A549 (cell line): ENCODE measurements around the gene SNRPB2. TPM values are rescaled to one million over a fixed set of nuclear protein-coding genes. Genes with fewer than 3 reads are reported as not detected.

Experiments
- ATAC-seq, 2 experiments: fragments of 200-7000 bp in 1 of 2; fragments of >200 bp in 1 of 2; cut with Nextera tagmentation in 1 of 2; cut with Tn5 transposase in 1 of 2; 3 replicates each; pipeline versions ENCODE4 v1.8.0 to v1.9.1; 2018 to 2020; ENCODE audit warnings: mild to moderate bottlenecking in 1 of 2, moderate library complexity in 1 of 2
- CTCF ChIA-PET: fragments of 300-600 bp; sonication (Branson Sonifier 250); formaldehyde crosslinking; extraction: SDS; loops from one replicate; lab custom pipeline; 2021; ENCODE audit warnings: antibody characterized with exemption, inconsistent platforms; lab: Yijun Ruan, JAX
- POLR2A ChIA-PET: fragments of 350-600 bp; formaldehyde crosslinking; extraction: SDS; loops from one replicate; lab custom pipeline; 2021; ENCODE audit warnings: antibody characterized with exemption, inconsistent platforms; lab: Yijun Ruan, JAX
- DNase-seq, 2 experiments: peaks; one replicate each; pipeline versions ENCODE4 v3.0.0 to v3.0.0-alpha.2; 2011 to 2016; ENCODE audit warnings: low read depth in 1 of 2, low spot score in 1 of 2
- FAIRE-seq: peaks from 2 replicates; lab custom pipeline; 2011; peaks lifted over from hg19 to GRCh38; lab: Jason Lieb, UNC
- H3K27ac ChIP-seq, 2 experiments: fragments of >200 bp; sonication (Bioruptor Twin); formaldehyde crosslinking; 3 replicates each; pipeline ENCODE4 v1.5.1; 2016 to 2017
- H3K4me1 ChIP-seq: fragments of >200 bp; sonication (Bioruptor Twin); formaldehyde crosslinking; 3 replicates; pipeline ENCODE4 v1.6.1; 2016
- H3K4me2 ChIP-seq: fragments of >200 bp; sonication (Bioruptor Twin); formaldehyde crosslinking; 3 replicates; pipeline ENCODE4 v1.6.1; 2016
- H3K4me3 ChIP-seq: fragments of >200 bp; sonication (Bioruptor Twin); formaldehyde crosslinking; 3 replicates; pipeline ENCODE4 v1.5.1; 2016
- H3K9me3 ChIP-seq: fragments of >200 bp; sonication (Bioruptor Twin); formaldehyde crosslinking; 3 replicates; pipeline ENCODE4 v1.6.1; 2016
- CBX2 ChIP-seq: fragments of 200-600 bp; sonication (generic); IDR thresholded peaks from 2 replicates; pipeline ENCODE4 v1.6.1; 2016; ENCODE audit warnings: low read depth, mild to moderate bottlenecking, borderline replicate concordance
- CBX8 ChIP-seq: fragments of 200-600 bp; sonication (generic); IDR thresholded peaks from 2 replicates; pipeline ENCODE4 v1.6.1; 2016
- CEBPB ChIP-seq, 2 experiments: fragments of >200 bp in 1 of 2; sonication (Bioruptor Twin) in 1 of 2; formaldehyde crosslinking in 1 of 2; IDR thresholded peaks; 2 replicates each; pipeline ENCODE4 v1.6.1; 2012 to 2016
- CHD2 ChIP-seq: fragments of 150-350 bp; IDR thresholded peaks from 2 replicates; pipeline ENCODE4 v1.6.1; 2014; ENCODE audit warnings: low read length; ENCODE audit not compliant: partially characterized antibody
- CHD4 ChIP-seq: fragments of 200-600 bp; sonication (generic); IDR thresholded peaks from 2 replicates; pipeline ENCODE4 v1.6.1; 2016; ENCODE audit warnings: antibody characterized with exemption, mild to moderate bottlenecking, borderline replicate concordance
- EHMT2 ChIP-seq: fragments of 200-600 bp; sonication (generic); IDR thresholded peaks from 2 replicates; pipeline ENCODE4 v1.6.1; 2016; ENCODE audit warnings: antibody characterized with exemption, low read depth, mild to moderate bottlenecking, moderate library complexity
- ESRRA ChIP-seq: fragments of 150-350 bp; IDR thresholded peaks from 2 replicates; pipeline ENCODE4 v1.6.1; 2014; ENCODE audit warnings: mild to moderate bottlenecking, low read length, borderline replicate concordance
- FOSB ChIP-seq: fragments of 250-450 bp; sonication (Bioruptor Pico); IDR thresholded peaks from 2 replicates; pipeline ENCODE4 v1.5.0; 2020; ENCODE audit warnings: mild to moderate bottlenecking, moderate library complexity
- FOSL2 ChIP-seq, 2 experiments: fragments of 450-650 bp in 1 of 2; fragments of >200 bp in 1 of 2; sonication (Bioruptor Twin) in 1 of 2; formaldehyde crosslinking; IDR thresholded peaks; 2 replicates each; pipeline versions ENCODE4 v1.5.0 to v1.6.1; 2016 to 2020; ENCODE audit warnings: mild to moderate bottlenecking in 1 of 2, moderate library complexity in 1 of 2
- HMGXB4 ChIP-seq: fragments of 250-450 bp; sonication (Bioruptor Pico); IDR thresholded peaks from 2 replicates; pipeline ENCODE4 v1.5.0; 2021; ENCODE audit warnings: mild to moderate bottlenecking, moderate library complexity, borderline replicate concordance
- HOXB13 ChIP-seq: fragments of 250-450 bp; sonication (Bioruptor Pico); IDR thresholded peaks from 2 replicates; pipeline ENCODE4 v1.5.0; 2020; ENCODE audit warnings: low read depth, mild to moderate bottlenecking, moderate library complexity
- JUN ChIP-seq, 2 experiments: fragments of >200 bp; sonication (Bioruptor Twin); formaldehyde crosslinking; IDR thresholded peaks; 2 replicates in 1 of 2; 3 replicates in 1 of 2; pipeline ENCODE4 v1.6.1; 2016 to 2017
- KDM1A ChIP-seq: fragments of 200-600 bp; sonication (generic); IDR thresholded peaks from 2 replicates; pipeline ENCODE4 v1.6.1; 2016; ENCODE audit warnings: low read depth, mild to moderate bottlenecking
- KDM5A ChIP-seq: fragments of 200-600 bp; sonication (generic); IDR thresholded peaks from 2 replicates; pipeline ENCODE4 v1.6.1; 2016; ENCODE audit warnings: antibody characterized with exemption, mild to moderate bottlenecking
- MYC ChIP-seq: IDR thresholded peaks from 2 replicates; pipeline ENCODE4 v1.6.1; 2012; ENCODE audit warnings: mild to moderate bottlenecking, inconsistent platforms, low read length, improper control_type of control experiment, borderline replicate concordance
- NPAS2 ChIP-seq: fragments of 250-450 bp; sonication (Bioruptor Pico); IDR thresholded peaks from 2 replicates; pipeline ENCODE4 v1.8.0; 2022; ENCODE audit warnings: mild to moderate bottlenecking, moderate library complexity, borderline replicate concordance
- NR3C1 ChIP-seq: fragments of >200 bp; sonication (Bioruptor Twin); formaldehyde crosslinking; IDR thresholded peaks from 3 replicates; pipeline ENCODE4 v1.6.1; 2017
- PHF8 ChIP-seq: fragments of 200-600 bp; sonication (generic); IDR thresholded peaks from 2 replicates; pipeline ENCODE4 v1.6.1; 2016; ENCODE audit warnings: low read depth, mild to moderate bottlenecking, antibody characterized with exemption, moderate library complexity, borderline replicate concordance
- POLR2A ChIP-seq: IDR thresholded peaks from 2 replicates; pipeline ENCODE4 v1.6.1; 2012; ENCODE audit warnings: mild to moderate bottlenecking, low read length
- POLR2AphosphoS2 ChIP-seq: conservative IDR thresholded peaks from 2 replicates; pipeline ENCODE4 v1.6.1; 2012; ENCODE audit warnings: low read length, improper control_type of control experiment, inconsistent platforms
- RAD21 ChIP-seq, 2 experiments: fragments of >200 bp in 1 of 2; sonication (Bioruptor Twin) in 1 of 2; formaldehyde crosslinking in 1 of 2; IDR thresholded peaks in 1 of 2; conservative IDR thresholded peaks in 1 of 2; 2 replicates in 1 of 2; 3 replicates in 1 of 2; pipeline ENCODE4 v1.6.1; 2012 to 2018; ENCODE audit warnings: inconsistent platforms in 1 of 2
- RNF2 ChIP-seq: fragments of 200-600 bp; sonication (generic); IDR thresholded peaks from 2 replicates; pipeline ENCODE4 v1.6.1; 2016; ENCODE audit warnings: low read depth, mild to moderate bottlenecking, antibody characterized with exemption, moderate library complexity, borderline replicate concordance
- TFCP2L1 ChIP-seq: fragments of 250-450 bp; sonication (Bioruptor Pico); IDR thresholded peaks from 2 replicates; pipeline ENCODE4 v1.5.0; 2021; ENCODE audit warnings: mild to moderate bottlenecking
- ZC3H11A ChIP-seq: fragments of 450-650 bp; IDR thresholded peaks from 2 replicates; pipeline ENCODE4 v1.6.1; 2014; ENCODE audit warnings: antibody characterized with exemption, mild to moderate bottlenecking
- ZFP36 ChIP-seq: fragments of 450-650 bp; IDR thresholded peaks from 2 replicates; pipeline ENCODE4 v1.6.1; 2014; ENCODE audit warnings: borderline replicate concordance; ENCODE audit not compliant: partially characterized antibody
- WGBS: methylation state at CpG from one replicate; pipeline ENCODE4 v1.1.6; 2017; ENCODE audit errors: missing lambda C conversion rate; 5-methylcytosine and 5-hydroxymethylcytosine counted together
- polyA plus RNA-seq, 4 experiments: library from polyadenylated mRNA; depleted of rRNA in 3 of 4; stranded (reverse); fragments of >200 nt; fragmentation: RNase III in 1 of 4; extraction: RNeasy Plus Mini Kit Qiagen cat#74134 plus additional on column Dnase treatment in 1 of 4; gene quantifications; 2 replicates in 3 of 4; 3 replicates in 1 of 4; pipeline ENCODE4 v1.2.3, GENCODE V29; 2011 to 2017
- TF ChIP-seq, protein P1 (sequence below): fragments of >200 bp; sonication (Bioruptor Twin); formaldehyde crosslinking; IDR thresholded peaks from 2 replicates; pipeline ENCODE4 v1.6.1; 2016
- TF ChIP-seq, protein P2 (sequence below): IDR thresholded peaks from 2 replicates; pipeline ENCODE4 v1.6.1; 2012; ENCODE audit warnings: low read depth, borderline replicate concordance
- TF ChIP-seq, protein P3 (sequence below): fragments of 150-350 bp; IDR thresholded peaks from 2 replicates; pipeline ENCODE4 v1.6.1; 2014; ENCODE audit warnings: low read depth, mild to moderate bottlenecking, low read length
- TF ChIP-seq, protein P4 (sequence below): IDR thresholded peaks from 2 replicates; pipeline ENCODE4 v1.6.1; 2012

Gene SNRPB2
- polyA plus RNA-seq, 2 of the 4 experiments (the other 2 are of a cell fraction) = 166 to 216 TPM

DNA sequence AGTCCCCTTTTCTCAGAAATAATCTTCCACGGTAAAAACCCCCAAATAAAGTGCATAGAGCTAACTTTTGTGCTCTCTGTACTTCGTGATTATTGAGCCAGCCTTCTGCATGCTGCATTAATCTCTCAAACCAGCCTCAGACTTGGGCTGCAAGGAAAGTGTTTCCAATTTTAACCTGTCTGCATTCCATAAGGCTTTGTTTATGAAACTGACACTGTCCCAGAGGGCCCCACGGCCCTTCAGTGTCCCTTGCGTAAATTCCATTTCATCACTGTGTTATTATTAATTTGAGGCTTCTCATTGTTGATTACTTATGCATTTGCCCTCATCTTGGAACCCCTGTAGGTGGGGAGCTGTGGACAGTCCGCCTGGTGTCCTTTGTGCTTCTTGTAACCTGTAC is 15.6 kb upstream of the SNRPB2 start:
- CTCF ChIA-PET = interaction anchor here (1.1 to 1.5 kb wide), 2 partner anchors 15 to 26 kb away, joined by 3 to 4 read pairs; no protein-coding TSS in a partner anchor
- no peak for FAIRE-seq
- POLR2A ChIA-PET = no interaction called here

DNA sequence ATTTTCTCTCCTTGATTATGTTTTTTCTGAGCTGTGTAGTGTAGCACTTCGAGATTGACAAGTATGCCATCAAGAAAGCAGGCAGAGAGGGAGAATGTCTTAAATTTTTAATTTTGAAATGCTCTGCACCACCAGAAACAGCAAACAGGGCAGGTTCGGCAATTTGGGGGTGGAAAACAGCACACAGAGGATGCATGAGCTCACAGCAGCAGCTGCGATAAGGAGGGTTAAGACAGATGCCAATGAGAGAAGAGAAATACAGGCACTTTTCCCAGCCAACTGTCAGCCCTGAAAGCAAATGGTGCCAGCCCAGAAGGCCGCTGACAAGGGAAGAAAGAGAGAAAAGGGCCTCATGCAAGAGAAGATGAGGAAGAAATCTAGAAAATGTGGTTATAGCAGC is 15.1 kb upstream of the SNRPB2 start:
- no peak for FAIRE-seq
- ATAC-seq = no peak
- no peak for DNase-seq
- WGBS = 43% methylated on average over 4 of the region's 4 CpGs
- POLR2A ChIA-PET = no interaction called here
- no peak overlapping the region for H3K27ac ChIP-seq
- CTCF ChIA-PET = no interaction called here
- no peak overlapping the region for H3K4me2 ChIP-seq
- TF ChIP-seq ZC3H11A (no peak), CEBPB (IDR thresholded peaks at IDR 0.05) (no peak), ESRRA (no peak), FOSB (CRISPR knock-in tag) (no peak), KDM5A (no peak), CHD2 (no peak), CBX8 (no peak), POLR2A (no peak), RAD21 (conservative IDR thresholded peaks at IDR 0.05 in 1 of 2, IDR thresholded peaks at IDR 0.05 in 1 of 2) (no peak), PHF8 (no peak), KDM1A (no peak), RNF2 (no peak), CBX2 (no peak), HOXB13 (CRISPR knock-in tag) (no peak), EHMT2 (no peak), TFCP2L1 (CRISPR knock-in tag) (no peak)
- TF ChIP-seq, protein P1, sequence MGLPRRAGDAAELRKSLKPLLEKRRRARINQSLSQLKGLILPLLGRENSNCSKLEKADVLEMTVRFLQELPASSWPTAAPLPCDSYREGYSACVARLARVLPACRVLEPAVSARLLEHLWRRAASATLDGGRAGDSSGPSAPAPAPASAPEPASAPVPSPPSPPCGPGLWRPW = no peak
- TF ChIP-seq, protein P2, sequence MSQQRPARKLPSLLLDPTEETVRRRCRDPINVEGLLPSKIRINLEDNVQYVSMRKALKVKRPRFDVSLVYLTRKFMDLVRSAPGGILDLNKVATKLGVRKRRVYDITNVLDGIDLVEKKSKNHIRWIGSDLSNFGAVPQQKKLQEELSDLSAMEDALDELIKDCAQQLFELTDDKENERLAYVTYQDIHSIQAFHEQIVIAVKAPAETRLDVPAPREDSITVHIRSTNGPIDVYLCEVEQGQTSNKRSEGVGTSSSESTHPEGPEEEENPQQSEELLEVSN = no peak
- H3K9me3 ChIP-seq = no peaks in the 10 kb centered on the region
- H3K4me1 ChIP-seq = no peaks in the 10 kb centered on the region
- H3K4me3 ChIP-seq = no peak overlapping the region

More for the DNA sequence above, 15.6 kb upstream of the SNRPB2 start:
- ATAC-seq = no peak
- H3K9me3 ChIP-seq = no peaks in the 10 kb centered on the region
- H3K4me1 ChIP-seq = no peaks in the 10 kb centered on the region
- no peak for DNase-seq
- no peak overlapping the region for H3K27ac ChIP-seq
- TF ChIP-seq, protein P3, sequence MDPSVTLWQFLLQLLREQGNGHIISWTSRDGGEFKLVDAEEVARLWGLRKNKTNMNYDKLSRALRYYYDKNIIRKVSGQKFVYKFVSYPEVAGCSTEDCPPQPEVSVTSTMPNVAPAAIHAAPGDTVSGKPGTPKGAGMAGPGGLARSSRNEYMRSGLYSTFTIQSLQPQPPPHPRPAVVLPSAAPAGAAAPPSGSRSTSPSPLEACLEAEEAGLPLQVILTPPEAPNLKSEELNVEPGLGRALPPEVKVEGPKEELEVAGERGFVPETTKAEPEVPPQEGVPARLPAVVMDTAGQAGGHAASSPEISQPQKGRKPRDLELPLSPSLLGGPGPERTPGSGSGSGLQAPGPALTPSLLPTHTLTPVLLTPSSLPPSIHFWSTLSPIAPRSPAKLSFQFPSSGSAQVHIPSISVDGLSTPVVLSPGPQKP = no peak
- TF ChIP-seq, protein P2 = no peak
- no peak for TF ChIP-seq ZFP36
- no peak for TF ChIP-seq JUN (IDR thresholded peaks at IDR 0.05)
- no peak for TF ChIP-seq CHD4
- no peak for TF ChIP-seq KDM5A
- TF ChIP-seq HMGXB4 (CRISPR knock-in tag) = no peak
- TF ChIP-seq, protein P4, sequence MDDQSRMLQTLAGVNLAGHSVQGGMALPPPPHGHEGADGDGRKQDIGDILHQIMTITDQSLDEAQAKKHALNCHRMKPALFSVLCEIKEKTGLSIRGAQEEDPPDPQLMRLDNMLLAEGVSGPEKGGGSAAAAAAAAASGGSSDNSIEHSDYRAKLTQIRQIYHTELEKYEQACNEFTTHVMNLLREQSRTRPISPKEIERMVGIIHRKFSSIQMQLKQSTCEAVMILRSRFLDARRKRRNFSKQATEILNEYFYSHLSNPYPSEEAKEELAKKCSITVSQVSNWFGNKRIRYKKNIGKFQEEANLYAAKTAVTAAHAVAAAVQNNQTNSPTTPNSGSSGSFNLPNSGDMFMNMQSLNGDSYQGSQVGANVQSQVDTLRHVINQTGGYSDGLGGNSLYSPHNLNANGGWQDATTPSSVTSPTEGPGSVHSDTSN = no peak
- no peak for TF ChIP-seq NR3C1
- TF ChIP-seq NPAS2 = no peak
- no peak for TF ChIP-seq MYC
- no peak for TF ChIP-seq FOSL2 (IDR thresholded peaks at IDR 0.05)
- no peak for TF ChIP-seq FOSL2 (CRISPR knock-in tag; IDR thresholded peaks at IDR 0.05)
- no peak for TF ChIP-seq EHMT2
- no peak for TF ChIP-seq POLR2AphosphoS2
- no peak for TF ChIP-seq KDM1A
- no peak overlapping the region for H3K4me3 ChIP-seq
- no peak overlapping the region for H3K4me2 ChIP-seq
- 26% methylated on average over 5 of the region's 5 CpGs for WGBS
